Skeletal muscle satellite cell (primary cell): ENCODE measurements around the gene DPYD.

Source experiments
- H3K27me3 ChIP-seq: 2 replicates; pipeline ENCODE4 v1.7.0; 2013; ENCODE audit warnings: low read length; ENCODE audit not compliant: control insufficient read depth, insufficient read depth
- H3K36me3 ChIP-seq: 2 replicates; pipeline ENCODE4 v1.7.0; 2013; ENCODE audit warnings: mild to moderate bottlenecking, control low read depth, low read length; ENCODE audit not compliant: insufficient read depth
- H3K4me1 ChIP-seq: 2 replicates; pipeline ENCODE4 v1.7.0; 2013; ENCODE audit warnings: low read length; ENCODE audit not compliant: control insufficient read depth, insufficient read depth
- H3K4me2 ChIP-seq: 2 replicates; pipeline ENCODE4 v1.7.0; 2013; ENCODE audit warnings: mild to moderate bottlenecking, low read length
- H3K4me3 ChIP-seq: 2 replicates; pipeline ENCODE4 v1.7.0; 2013; ENCODE audit warnings: low read length
- H3K9ac ChIP-seq: 2 replicates; pipeline ENCODE4 v1.7.0; 2013; ENCODE audit warnings: mild to moderate bottlenecking, low read depth, low read length, moderate library complexity
- H3K9me3 ChIP-seq: replicated peaks from 2 replicates; pipeline ENCODE4 v1.7.0; 2013; ENCODE audit warnings: mild to moderate bottlenecking, control low read depth, low read length

The DPYD gene

GRCh38 chr1:97174039-97174704, 746.7 kb downstream of the DPYD start:
- Histone ChIP-seq H3K36me3 (no peaks in the 10 kb centered on the region), H3K27me3 (no peaks in the 10 kb centered on the region), H3K4me1 (no peaks in the 10 kb centered on the region)

GRCh38 chr1:97170300-97170699, 750.5 kb downstream of the DPYD start:
- no peak overlapping the region for H3K4me3 ChIP-seq
- no peak overlapping the region for H3K9ac ChIP-seq
- H3K27me3 ChIP-seq = no peaks in the 10 kb centered on the region

More at GRCh38 chr1:97174039-97174704, 746.7 kb downstream of the DPYD start:
- no peak overlapping the region for H3K9ac ChIP-seq
- H3K4me3 ChIP-seq = no peak overlapping the region
- H3K4me2 ChIP-seq = no peak overlapping the region
- H3K9me3 ChIP-seq = no peaks in the 10 kb centered on the region

GRCh38 chr1:97168056-97168455, 752.8 kb downstream of the DPYD start:
- Histone ChIP-seq H3K4me2 (no peak overlapping the region), H3K27me3 (no peaks in the 10 kb centered on the region), H3K36me3 (no peaks in the 10 kb centered on the region), H3K4me3 (no peak overlapping the region), H3K4me1 (no peaks in the 10 kb centered on the region), H3K9me3 (no peaks in the 10 kb centered on the region), H3K9ac (no peak overlapping the region)

More at GRCh38 chr1:97170300-97170699, 750.5 kb downstream of the DPYD start:
- H3K4me2 ChIP-seq = no peak overlapping the region
- H3K4me1 ChIP-seq = no peaks in the 10 kb centered on the region
- H3K36me3 ChIP-seq = no peaks in the 10 kb centered on the region
- H3K9me3 ChIP-seq = no peaks in the 10 kb centered on the region

- no peak overlapping the region for H3K9ac ChIP-seq
- no peaks in the 10 kb centered on the region for H3K27me3 ChIP-seq
- H3K4me2 ChIP-seq = no peak overlapping the region
- H3K9me3 ChIP-seq = no peaks in the 10 kb centered on the region
- H3K4me3 ChIP-seq = no peak overlapping the region
- no peaks in the 10 kb centered on the region for H3K36me3 ChIP-seq
- H3K4me1 ChIP-seq = no peaks in the 10 kb centered on the region
Observed at GRCh38 chr1:97167246-97167645, 753.6 kb downstream of the DPYD start.

- Histone ChIP-seq H3K4me3 (no peak overlapping the region), H3K27me3 (no peaks in the 10 kb centered on the region), H3K4me2 (no peak overlapping the region), H3K36me3 (no peaks in the 10 kb centered on the region), H3K4me1 (no peaks in the 10 kb centered on the region), H3K9ac (no peak overlapping the region), H3K9me3 (no peaks in the 10 kb centered on the region)
Observed at GRCh38 chr1:97166626-97167025, 754.2 kb downstream of the DPYD start.

- Histone ChIP-seq H3K9me3 (no peaks in the 10 kb centered on the region), H3K4me1 (no peaks in the 10 kb centered on the region), H3K4me2 (no peak overlapping the region), H3K36me3 (no peaks in the 10 kb centered on the region), H3K4me3 (no peak overlapping the region), H3K27me3 (no peaks in the 10 kb centered on the region), H3K9ac (no peak overlapping the region)
Observed at GRCh38 chr1:97164276-97164639, 756.6 kb downstream of the DPYD start.

GRCh38 chr1:97163591-97164275, 757.1 kb downstream of the DPYD start:
- H3K4me1 ChIP-seq = no peaks in the 10 kb centered on the region
- no peaks in the 10 kb centered on the region for H3K9me3 ChIP-seq
- H3K4me3 ChIP-seq = no peak overlapping the region
- no peak overlapping the region for H3K4me2 ChIP-seq
- H3K27me3 ChIP-seq = no peaks in the 10 kb centered on the region
- H3K9ac ChIP-seq = no peak overlapping the region
- H3K36me3 ChIP-seq = no peaks in the 10 kb centered on the region

GRCh38 chr1:97160818-97161217, 760.0 kb downstream of the DPYD start:
- Histone ChIP-seq H3K9me3 (no peaks in the 10 kb centered on the region), H3K36me3 (no peaks in the 10 kb centered on the region), H3K4me1 (no peaks in the 10 kb centered on the region), H3K4me3 (no peak overlapping the region), H3K4me2 (no peak overlapping the region), H3K27me3 (no peaks in the 10 kb centered on the region), H3K9ac (no peak overlapping the region)

GRCh38 chr1:97159342-97159741, 761.5 kb downstream of the DPYD start:
- Histone ChIP-seq H3K4me1 (no peaks in the 10 kb centered on the region), H3K9ac (no peak overlapping the region), H3K27me3 (no peaks in the 10 kb centered on the region), H3K36me3 (no peaks in the 10 kb centered on the region), H3K4me3 (no peak overlapping the region), H3K9me3 (no peaks in the 10 kb centered on the region), H3K4me2 (no peak overlapping the region)

- Histone ChIP-seq H3K9ac (no peak overlapping the region), H3K4me1 (no peaks in the 10 kb centered on the region), H3K9me3 (no peaks in the 10 kb centered on the region), H3K4me2 (no peak overlapping the region), H3K4me3 (no peak overlapping the region), H3K36me3 (no peaks in the 10 kb centered on the region), H3K27me3 (no peaks in the 10 kb centered on the region)
Observed at GRCh38 chr1:97158691-97159096, 762.1 kb downstream of the DPYD start.

GRCh38 chr1:97157991-97158390, 762.8 kb downstream of the DPYD start:
- H3K4me1 ChIP-seq = no peaks in the 10 kb centered on the region
- H3K9me3 ChIP-seq = no peaks in the 10 kb centered on the region
- H3K4me2 ChIP-seq = no peak overlapping the region
- H3K4me3 ChIP-seq = no peak overlapping the region
- no peak overlapping the region for H3K9ac ChIP-seq
- no peaks in the 10 kb centered on the region for H3K36me3 ChIP-seq
- H3K27me3 ChIP-seq = no peaks in the 10 kb centered on the region

- Histone ChIP-seq H3K36me3 (no peaks in the 10 kb centered on the region), H3K9me3 (no peaks in the 10 kb centered on the region)
Observed at GRCh38 chr1:97151651-97152050, 769.2 kb downstream of the DPYD start.

More at GRCh38 chr1:97151651-97152050, 769.2 kb downstream of the DPYD start:
- H3K9ac ChIP-seq = no peak overlapping the region
- no peaks in the 10 kb centered on the region for H3K27me3 ChIP-seq
- no peak overlapping the region for H3K4me3 ChIP-seq
- no peak overlapping the region for H3K4me2 ChIP-seq
- H3K4me1 ChIP-seq = no peaks in the 10 kb centered on the region
